Measurements from ENCODE around the gene PRR23E.

The PRR23E gene

DNA sequence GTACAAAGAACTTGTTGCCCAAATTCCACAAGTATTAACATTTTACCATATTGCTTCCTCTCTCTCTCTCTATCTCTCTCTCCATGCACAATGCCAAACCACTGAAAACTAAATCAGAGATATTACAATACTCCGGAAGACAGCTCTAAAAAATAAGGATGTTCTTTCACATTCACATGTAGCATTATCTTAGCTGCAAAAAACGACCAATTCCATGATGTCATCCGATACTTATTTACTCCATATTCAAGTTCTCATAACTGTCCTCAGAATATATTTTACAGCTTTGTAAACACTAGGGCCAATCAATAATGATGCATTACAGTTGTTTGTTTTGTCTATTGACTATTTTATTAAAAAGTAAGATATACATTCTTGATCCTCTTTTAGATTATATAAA lies 7.7 kb upstream of the PRR23E start:
- no peak for DNase-seq (ENCODE audit: low read depth)

DNA sequence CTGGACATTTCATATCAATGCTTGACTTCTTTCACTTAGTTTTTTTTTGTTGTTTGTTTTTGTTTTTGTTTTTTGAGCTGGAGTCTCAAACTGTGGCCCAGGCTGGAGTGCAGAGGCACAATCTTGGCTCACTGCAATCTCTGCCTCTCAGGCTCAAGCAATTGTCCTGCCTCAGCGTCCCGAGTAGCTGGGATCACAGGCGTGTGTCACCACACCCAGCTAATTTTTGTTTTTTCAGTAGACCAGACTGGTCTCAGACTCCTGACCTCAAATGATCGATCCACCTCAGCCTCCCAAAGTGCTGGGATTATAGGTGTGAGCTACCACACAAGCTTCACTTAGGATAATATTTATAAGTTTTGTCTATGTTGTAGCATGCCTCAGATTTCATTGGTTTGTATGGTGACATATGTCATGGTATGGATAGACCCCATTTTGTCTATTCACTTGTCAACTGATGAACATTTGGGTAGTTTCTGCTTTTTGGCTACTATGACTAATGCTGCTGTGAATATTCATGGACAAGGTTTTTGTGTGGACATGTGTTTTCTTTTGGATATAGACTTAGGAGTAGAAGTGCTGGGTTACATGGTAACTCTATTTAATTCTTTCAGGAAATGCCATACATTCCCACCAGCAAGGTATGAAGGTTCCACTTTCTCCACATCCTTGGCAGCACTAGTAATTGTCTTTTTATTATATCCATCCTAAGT lies 6.8 kb upstream of the PRR23E start:
- no peak for DNase-seq (ENCODE audit: low read depth)

- DNase-seq (ENCODE audit: low read depth) = no peak
Measured at GRCh38 chr3:127187316-127187715, 5.6 kb upstream of the PRR23E start.

DNA sequence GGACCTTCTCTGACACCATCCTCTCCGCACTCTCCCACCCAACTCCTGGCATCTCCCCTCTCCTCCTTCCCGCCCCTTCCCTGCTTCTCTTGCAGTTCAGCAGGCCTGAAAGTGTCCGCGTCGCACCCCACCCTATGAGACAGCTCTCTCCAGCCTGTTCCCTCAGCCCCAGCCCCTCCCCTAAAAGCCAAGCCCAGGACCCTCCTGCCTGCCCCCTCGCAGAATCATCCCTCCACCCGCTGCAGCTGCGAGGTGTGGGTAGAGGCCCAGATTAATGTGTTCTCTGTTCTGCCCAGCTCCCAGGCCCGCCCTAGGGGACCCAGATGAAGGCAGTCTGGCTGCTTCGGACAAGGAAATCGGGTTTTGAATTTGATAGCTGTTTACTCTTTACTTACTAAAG lies 410 bp downstream of the PRR23E start:
- DNase-seq (ENCODE audit: low read depth) = no peak

DNA sequence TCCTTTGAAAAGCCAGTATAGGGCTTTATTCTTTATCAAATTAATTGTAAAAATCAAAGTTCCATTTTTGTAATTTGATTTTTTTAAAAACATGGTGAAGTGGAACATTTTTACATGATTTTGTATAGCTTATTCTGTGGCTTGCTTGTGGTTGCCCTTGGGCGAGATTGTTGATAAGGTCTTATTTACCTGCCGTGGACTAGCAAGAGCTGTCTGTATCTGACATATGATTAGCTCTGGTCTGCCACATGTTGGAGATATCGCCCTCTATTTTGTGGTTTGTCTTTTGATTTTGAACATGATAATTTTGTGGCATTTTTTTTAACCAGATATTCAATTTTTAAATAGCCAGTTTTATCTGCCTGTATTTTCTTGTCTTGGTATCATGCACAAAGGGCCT lies 844 bp downstream of the PRR23E start:
- no peak for DNase-seq (ENCODE audit: low read depth)

- DNase-seq (ENCODE audit: low read depth) = no peak
Measured at GRCh38 chr3:127194601-127195187, 1.8 kb downstream of the PRR23E start.

GRCh38 chr3:127195417-127195816 lies 2.5 kb downstream of the PRR23E start:
- no peak for DNase-seq (ENCODE audit: low read depth)

DNA sequence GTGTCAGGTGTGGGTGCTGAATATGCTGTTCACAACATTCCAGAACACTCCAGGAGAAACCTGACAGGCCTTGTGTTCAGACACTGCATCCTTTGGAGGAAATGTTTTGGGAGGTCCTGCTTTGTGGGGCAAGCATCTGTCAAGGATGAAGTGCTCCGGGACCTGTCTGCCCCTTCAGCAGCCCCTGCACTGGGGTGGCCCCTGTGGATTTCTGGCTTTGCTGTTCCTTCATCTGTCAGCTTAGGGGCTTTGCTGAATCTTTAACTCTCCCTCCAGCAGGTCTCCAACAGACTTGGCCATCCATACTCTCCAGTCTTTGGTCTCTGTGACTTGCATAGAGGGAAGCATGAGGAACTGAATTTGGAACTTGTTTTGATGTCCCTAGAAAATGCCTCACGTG lies 3.1 kb downstream of the PRR23E start:
- DNase-seq (ENCODE audit: low read depth) = no peak

GRCh38 chr3:127196466-127197299 lies 3.8 kb downstream of the PRR23E start:
- no peak for DNase-seq (ENCODE audit: low read depth)

DNA sequence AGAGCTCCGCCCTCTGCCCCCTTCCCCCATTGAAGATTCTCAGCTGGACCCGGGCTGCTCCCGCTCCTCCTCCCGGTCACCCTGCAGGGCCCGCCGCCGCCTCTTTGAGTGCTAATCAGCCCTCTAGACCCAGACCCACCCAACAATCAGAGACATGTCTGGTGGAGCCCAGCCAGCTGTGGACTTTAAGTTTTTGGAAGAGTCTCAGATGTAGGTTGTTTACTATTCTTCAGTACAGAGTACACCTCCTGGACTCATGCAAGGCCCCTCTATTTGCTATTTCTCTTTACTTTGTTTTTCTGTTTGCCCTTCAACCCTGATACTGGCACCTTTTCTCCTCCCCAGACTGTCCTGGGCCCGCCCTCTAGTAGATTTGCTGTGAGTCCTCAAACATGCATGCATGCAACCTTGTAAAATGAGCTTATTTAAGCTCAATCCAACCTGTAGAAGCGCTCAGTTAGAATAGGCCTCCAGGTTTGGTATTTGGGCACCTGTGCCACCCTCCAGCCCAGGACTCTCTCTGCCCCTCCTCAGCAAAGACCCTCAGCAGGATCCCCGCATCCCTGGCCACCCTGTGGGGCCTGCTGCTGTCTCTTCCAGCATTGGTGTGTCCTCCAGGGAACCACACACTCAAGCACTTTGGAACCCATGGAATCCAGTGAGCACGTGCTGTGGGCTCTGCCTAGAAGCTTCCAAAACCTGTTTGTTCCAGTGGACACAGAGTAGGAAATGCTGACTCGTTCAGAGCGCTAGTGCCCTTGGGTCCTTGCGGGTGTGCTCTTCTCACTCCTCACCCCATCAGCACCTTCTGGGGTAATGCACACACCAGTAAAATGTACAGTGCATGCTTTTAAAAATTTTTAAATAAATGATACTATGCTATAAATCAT lies 4.6 kb downstream of the PRR23E start:
- DNase-seq (ENCODE audit: low read depth) = no peak

DNA sequence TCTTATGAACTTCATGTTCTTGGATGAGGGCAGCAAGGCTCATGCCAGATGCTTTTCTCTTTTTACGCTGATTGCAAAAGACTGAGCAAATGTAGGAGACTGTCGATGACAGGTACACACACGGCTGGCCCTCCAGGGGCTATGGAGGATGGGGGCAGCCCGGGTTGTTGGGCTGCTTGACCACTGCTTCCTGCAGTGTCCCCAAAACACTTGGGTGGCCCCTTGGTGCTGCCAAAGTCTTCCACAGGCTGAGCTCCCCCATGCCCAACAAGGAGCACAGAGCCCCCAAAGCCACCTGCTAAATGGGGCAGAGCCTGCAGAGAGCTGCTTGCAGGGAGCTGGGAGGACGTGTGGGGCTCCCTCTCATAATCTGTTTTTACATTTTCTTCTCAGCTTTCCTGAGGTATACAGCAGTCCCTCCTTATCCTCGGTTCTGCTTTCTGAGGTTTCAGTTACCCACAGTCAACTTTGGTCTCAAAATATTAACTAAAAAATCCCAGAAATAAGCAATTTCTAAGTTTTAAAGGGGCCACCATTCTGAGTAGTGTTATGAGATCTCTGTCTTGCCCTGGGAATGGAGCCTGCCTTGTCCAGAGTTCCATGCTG lies 7.3 kb downstream of the PRR23E start:
- DNase-seq (ENCODE audit: low read depth) = no peak

- no peak for DNase-seq (ENCODE audit: low read depth)
Measured at GRCh38 chr3:127203024-127203423, 10.1 kb downstream of the PRR23E start.

DNA sequence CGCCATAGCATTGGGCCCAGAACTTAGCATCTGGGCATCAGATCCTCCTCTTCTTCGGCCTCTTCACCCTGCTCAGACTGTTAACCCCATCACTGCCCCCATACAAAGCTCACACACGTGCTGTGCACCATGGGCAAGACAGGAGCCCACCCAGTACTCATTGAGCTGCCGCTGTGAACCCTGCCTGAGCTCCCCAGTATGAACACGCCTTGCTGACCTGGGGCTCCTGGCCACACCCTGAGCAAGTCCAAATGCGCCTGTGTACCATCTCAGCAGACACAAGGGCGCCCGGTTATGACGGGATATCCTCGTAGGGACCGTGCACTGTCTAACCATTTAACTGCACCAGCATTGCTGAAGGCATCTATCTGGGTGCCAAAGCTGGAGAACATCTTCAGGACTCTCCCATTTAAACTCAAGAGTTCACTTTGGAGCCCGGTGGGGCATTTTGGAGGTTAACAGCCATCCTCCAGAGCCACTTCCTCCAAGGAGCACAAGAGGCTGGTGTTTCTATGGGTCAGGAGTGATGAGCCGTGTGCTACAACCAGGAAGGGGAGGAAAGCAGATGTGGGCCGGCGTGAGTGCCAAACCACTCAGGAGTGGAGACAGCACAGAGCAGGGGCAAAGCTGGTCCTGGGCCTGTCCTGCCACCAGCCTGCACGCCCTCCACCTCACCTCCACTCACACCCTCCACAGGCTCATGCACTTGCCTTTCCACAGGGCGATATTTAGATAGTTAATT lies 12.1 kb downstream of the PRR23E start:
- no peak for DNase-seq (ENCODE audit: low read depth)

DNA sequence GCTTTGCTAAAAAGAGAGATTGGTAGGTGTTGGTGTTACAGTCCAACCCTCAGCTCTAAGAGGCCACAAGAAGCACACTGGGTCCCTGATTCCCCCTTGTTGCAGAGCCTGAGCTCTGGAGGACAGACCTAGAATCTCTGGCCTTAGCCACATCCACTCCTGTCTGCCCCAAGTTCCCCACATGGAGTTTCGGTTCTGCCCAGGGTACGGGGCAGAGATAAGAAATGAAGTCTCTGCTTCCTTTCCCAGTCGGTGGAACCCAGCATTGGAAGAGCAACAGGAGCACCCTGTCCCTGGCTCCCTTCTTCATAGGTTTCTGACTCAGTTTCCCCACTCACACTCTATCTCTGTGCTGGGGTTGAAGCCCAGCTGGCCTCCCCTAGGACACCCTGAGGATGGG lies 13.2 kb downstream of the PRR23E start:
- DNase-seq (ENCODE audit: low read depth) = no peak

DNA sequence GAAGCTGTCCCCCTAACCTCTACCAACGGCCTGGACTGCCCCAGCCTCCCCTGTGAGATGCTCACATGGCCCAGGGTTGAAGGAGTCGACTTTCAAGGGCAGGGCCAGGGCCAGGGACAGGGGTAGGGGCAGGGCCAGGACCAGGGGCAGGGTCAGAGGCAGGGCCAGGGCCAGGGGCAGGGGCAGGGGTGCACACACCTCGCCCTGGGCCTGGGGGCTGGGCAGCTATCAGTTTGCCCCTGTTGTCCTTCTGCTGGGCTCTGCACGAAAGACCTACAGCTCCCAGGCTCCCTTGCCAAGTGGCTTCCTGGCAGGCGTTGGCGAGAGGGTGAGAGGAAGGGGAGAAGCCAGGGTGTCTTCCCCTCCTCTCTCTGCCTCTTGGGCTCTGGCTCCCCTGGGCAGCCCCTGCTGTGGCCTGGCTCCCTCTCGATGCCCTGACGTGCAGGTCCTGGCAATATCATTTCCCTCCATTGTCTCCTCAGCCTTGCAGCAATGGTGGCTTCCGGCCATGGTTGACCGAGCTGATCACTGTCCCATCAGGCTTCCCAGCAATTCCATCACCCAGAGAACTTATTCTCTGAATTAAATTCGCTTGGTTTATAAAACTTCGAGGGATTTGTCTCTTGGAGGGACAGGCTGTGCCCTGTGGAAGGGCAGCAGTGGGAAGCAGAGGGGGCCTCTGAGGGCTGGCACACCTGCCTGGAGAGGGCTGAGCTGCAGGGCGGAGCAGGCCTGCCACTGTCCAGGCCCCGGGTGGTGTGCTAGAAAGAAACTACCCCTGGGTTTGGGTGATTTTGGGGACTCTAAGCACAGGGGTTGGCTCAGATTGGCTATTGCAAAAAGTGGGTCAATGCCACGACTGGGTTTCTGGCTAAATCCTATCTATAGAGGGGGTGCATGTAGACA lies 13.9 kb downstream of the PRR23E start:
- no peak for DNase-seq (ENCODE audit: low read depth)

GRCh38 chr3:127207727-127208482 lies 15.0 kb downstream of the PRR23E start:
- DNase-seq (ENCODE audit: low read depth) = no peak

- no peak for DNase-seq (ENCODE audit: low read depth)
Measured at GRCh38 chr3:127208483-127209100, 15.7 kb downstream of the PRR23E start.

DNA sequence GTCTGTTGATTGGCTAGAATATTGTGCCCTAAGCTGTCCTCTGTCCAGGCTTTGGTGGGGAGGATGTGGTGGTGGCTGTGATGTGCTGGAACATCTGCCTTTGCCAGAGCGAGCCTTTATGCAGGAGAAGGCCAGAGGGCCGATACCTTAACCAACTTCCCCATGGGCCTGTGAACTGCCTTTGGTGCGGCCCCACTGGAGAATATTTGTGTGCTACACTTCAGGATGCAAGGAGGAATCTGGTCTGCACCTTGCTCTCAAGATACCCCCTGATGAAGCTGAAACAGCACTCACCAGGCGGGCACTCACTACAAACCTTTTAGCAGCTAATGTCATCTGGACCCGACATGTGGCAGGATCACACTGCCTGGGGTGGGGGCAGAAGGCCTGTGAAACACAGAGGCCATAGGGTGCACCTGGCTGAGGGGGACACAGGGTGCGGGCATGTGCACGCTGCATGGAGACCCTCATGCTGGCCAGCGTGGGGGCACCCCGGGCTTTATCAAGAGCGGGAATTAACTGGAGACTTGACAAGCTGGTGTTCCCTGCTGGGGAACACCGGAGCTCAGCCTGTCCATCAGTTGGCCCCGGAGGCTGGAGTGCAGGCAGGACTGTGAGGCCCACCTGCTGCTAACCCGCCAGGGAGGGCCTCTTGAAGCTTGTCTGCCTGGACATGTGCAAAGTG lies 16.4 kb downstream of the PRR23E start:
- DNase-seq (ENCODE audit: low read depth) = no peak
